Neural cell (in vitro differentiated cells): ENCODE data around the gene TGM1. TPM values are rescaled to one million over a fixed set of nuclear protein-coding genes. Genes with fewer than 3 reads are reported as not detected.

Source experiments
- H2AFZ ChIP-seq: fragments of 200-600, 300-800 bp; sonication (generic), shearing (Covaris generic); 2 replicates; pipeline ENCODE4 v1.6.0; 2014; ENCODE audit warnings: low read depth, mild to moderate bottlenecking, antibody characterized with exemption, low read length, moderate library complexity
- H3F3A ChIP-seq: fragments of 200-600 bp; shearing (Covaris generic); 2 replicates; pipeline ENCODE4 v1.6.1; 2016; ENCODE audit warnings: mild to moderate bottlenecking, moderate library complexity, mixed read lengths, antibody characterized with exemption, low read length; ENCODE audit not compliant: insufficient read depth, poor library complexity, severe bottlenecking
- H3K27ac ChIP-seq: fragments of 200-600, 300-800 bp; sonication (generic), shearing (Covaris generic); 2 replicates; pipeline ENCODE4 v1.5.1; 2014; ENCODE audit warnings: mild to moderate bottlenecking, low read length, moderate library complexity
- H3K27me3 ChIP-seq: fragments of 300-800, 200-600 bp; sonication (generic), shearing (Covaris generic); 2 replicates; pipeline ENCODE4 v1.6.0; 2014; ENCODE audit warnings: mild to moderate bottlenecking, low read depth, low read length, moderate library complexity; ENCODE audit not compliant: insufficient read depth
- H3K36me3 ChIP-seq: fragments of 300-800, 200-600 bp; sonication (generic), shearing (Covaris generic); 2 replicates; pipeline ENCODE4 v1.5.1; 2014; ENCODE audit warnings: mild to moderate bottlenecking, antibody characterized with exemption, low read length, moderate library complexity; ENCODE audit not compliant: insufficient read depth
- H3K4me2 ChIP-seq: fragments of 300-800, 200-600 bp; sonication (generic), shearing (Covaris generic); 2 replicates; pipeline ENCODE4 v1.6.0; 2014; ENCODE audit warnings: mild to moderate bottlenecking, low read length
- H3K4me3 ChIP-seq: fragments of 300-800, 200-600 bp; sonication (generic), shearing (Covaris generic); 2 replicates; pipeline ENCODE4 v1.5.1; 2014; ENCODE audit warnings: mild to moderate bottlenecking, low read length, moderate library complexity
- H3K79me2 ChIP-seq: fragments of 200-600 bp; shearing (Covaris generic); replicated peaks from 2 replicates; pipeline ENCODE4 v1.6.0; 2014; ENCODE audit warnings: mild to moderate bottlenecking, low read length, moderate library complexity; ENCODE audit not compliant: insufficient read depth
- H3K9ac ChIP-seq: fragments of 300-800, 200-600 bp; sonication (generic), shearing (Covaris generic); 2 replicates; pipeline ENCODE4 v1.6.1; 2016; ENCODE audit warnings: mild to moderate bottlenecking, low read length, mixed read lengths
- H3K9me2 ChIP-seq: fragments of 200-600 bp; shearing (Covaris generic); 2 replicates; pipeline ENCODE4 v1.6.1; 2016; ENCODE audit warnings: mild to moderate bottlenecking, low read length, mixed read lengths; ENCODE audit not compliant: insufficient read depth
- H3K9me3 ChIP-seq: fragments of 200-600, 300-800 bp; sonication (generic), shearing (Covaris generic); 2 replicates; pipeline ENCODE4 v1.6.1; 2016; ENCODE audit warnings: mild to moderate bottlenecking, mixed run types, low read length, moderate library complexity, mixed read lengths
- H4K20me1 ChIP-seq: fragments of 200-600 bp; shearing (Covaris generic); 2 replicates; pipeline ENCODE4 v1.6.1; 2016; ENCODE audit warnings: mild to moderate bottlenecking, mixed run types; ENCODE audit not compliant: insufficient read depth
- EP300 ChIP-seq: fragments of 450-650 bp; conservative IDR thresholded peaks from 2 replicates; pipeline ENCODE4 v1.6.1; 2014; ENCODE audit warnings: antibody characterized with exemption, mild to moderate bottlenecking, moderate library complexity; ENCODE audit not compliant: poor library complexity, severe bottlenecking
- EZH2 ChIP-seq: fragments of 200-600, 300-800 bp; shearing (Covaris generic), sonication (generic); IDR thresholded peaks from 2 replicates; pipeline ENCODE4 v1.6.1; 2014; ENCODE audit warnings: antibody characterized with exemption, low read length, borderline replicate concordance, mild to moderate bottlenecking; ENCODE audit not compliant: insufficient read depth, poor library complexity, severe bottlenecking
- MXI1 ChIP-seq: fragments of 450-650 bp; conservative IDR thresholded peaks from 2 replicates; pipeline ENCODE4 v1.6.1; 2014; ENCODE audit warnings: antibody characterized with exemption, mild to moderate bottlenecking; ENCODE audit not compliant: poor library complexity, severe bottlenecking
- POLR2AphosphoS5 ChIP-seq: IDR thresholded peaks from 2 replicates; pipeline ENCODE4 v1.6.1; 2012
- RAD21 ChIP-seq: fragments of 450-650 bp; conservative IDR thresholded peaks from 2 replicates; pipeline ENCODE4 v1.6.1; 2014; ENCODE audit warnings: antibody characterized with exemption, mild to moderate bottlenecking, moderate library complexity
- SMC3 ChIP-seq: fragments of 450-650 bp; conservative IDR thresholded peaks from 2 replicates; pipeline ENCODE4 v1.6.1; 2014; ENCODE audit warnings: antibody characterized with exemption, mild to moderate bottlenecking, moderate library complexity; ENCODE audit not compliant: poor library complexity
- TAF1 ChIP-seq: IDR thresholded peaks from 2 replicates; pipeline ENCODE4 v1.6.1; 2012; ENCODE audit warnings: low read depth
- polyA plus RNA-seq: library from polyadenylated mRNA; depleted of rRNA; stranded (reverse); fragments of >200 nt; gene quantifications from 2 replicates; pipeline ENCODE4 v1.2.3, GENCODE V29; 2014
- TF ChIP-seq, protein P1 (sequence below): IDR thresholded peaks from 2 replicates; pipeline ENCODE4 v1.6.1; 2012; ENCODE audit warnings: borderline replicate concordance
- TF ChIP-seq, protein P2 (sequence below): fragments of 450-650 bp; IDR thresholded peaks from 2 replicates; pipeline ENCODE4 v1.5.1; 2014; ENCODE audit warnings: antibody characterized with exemption, mild to moderate bottlenecking, moderate library complexity; ENCODE audit not compliant: poor library complexity, severe bottlenecking

The TGM1 gene
- polyA plus RNA-seq, 1 donor from 2014 or later = 3.6 TPM

DNA sequence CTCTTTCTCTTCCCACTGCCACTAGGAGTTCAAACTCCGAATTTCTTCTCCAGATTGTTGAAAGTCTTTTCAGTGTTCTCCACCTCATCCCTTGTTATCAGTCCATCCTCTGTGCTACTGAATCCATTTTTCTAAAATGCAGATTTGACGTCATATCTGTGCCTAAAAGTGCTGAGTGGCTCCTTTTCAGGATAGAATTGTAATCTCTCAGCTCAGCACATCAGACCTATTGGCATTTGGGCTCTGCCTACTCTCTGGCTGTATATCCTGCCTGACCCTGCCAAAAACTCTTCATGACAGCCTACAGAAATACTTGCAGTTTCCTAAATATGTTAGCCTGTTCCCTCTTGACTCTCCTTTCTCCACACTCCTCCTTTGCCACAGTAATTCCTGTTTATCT lies 9.5 kb upstream of the TGM1 start (continued):
- TF ChIP-seq POLR2AphosphoS5 = no peak
- no peak for TF ChIP-seq MXI1
- no peak for TF ChIP-seq EP300

DNA sequence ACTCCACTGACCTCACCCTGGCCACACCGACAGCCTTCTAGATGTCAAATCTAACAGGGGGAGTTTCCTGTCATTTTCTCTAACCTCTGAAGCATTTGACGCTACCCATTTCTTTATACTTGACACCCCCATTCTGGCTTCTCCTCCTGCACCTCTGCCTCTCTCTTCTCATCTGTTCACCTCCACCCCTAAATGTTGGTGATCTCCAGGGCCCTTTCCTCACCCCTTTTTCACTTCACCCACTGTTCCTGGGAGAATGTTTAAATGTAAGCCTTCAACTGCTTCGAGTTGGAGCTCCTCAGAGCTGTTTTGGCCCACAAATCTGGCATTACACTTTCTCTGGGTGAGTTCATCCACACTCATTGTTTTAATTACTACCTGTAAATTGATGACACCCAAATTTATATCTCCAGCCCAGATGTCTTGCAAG lies 8.9 kb upstream of the TGM1 start:
- H3K9me3 ChIP-seq = no peaks in the 10 kb centered on the region
- no peaks in the 10 kb centered on the region for H3F3A ChIP-seq
- no peaks in the 10 kb centered on the region for H3K9me2 ChIP-seq
- peak overlapping the region; percentile 86 for H3K9ac ChIP-seq
- H4K20me1 ChIP-seq = no peaks in the 10 kb centered on the region
- peak overlapping the region; percentile 53 for H3K4me2 ChIP-seq
- peak overlapping the region; percentile 88 for H2AFZ ChIP-seq
- H3K36me3 ChIP-seq = no peaks in the 10 kb centered on the region
- peak overlapping the region; percentile 88 for H3K4me3 ChIP-seq
- H3K79me2 ChIP-seq = no peaks in the 10 kb centered on the region
- TF ChIP-seq, protein P1, sequence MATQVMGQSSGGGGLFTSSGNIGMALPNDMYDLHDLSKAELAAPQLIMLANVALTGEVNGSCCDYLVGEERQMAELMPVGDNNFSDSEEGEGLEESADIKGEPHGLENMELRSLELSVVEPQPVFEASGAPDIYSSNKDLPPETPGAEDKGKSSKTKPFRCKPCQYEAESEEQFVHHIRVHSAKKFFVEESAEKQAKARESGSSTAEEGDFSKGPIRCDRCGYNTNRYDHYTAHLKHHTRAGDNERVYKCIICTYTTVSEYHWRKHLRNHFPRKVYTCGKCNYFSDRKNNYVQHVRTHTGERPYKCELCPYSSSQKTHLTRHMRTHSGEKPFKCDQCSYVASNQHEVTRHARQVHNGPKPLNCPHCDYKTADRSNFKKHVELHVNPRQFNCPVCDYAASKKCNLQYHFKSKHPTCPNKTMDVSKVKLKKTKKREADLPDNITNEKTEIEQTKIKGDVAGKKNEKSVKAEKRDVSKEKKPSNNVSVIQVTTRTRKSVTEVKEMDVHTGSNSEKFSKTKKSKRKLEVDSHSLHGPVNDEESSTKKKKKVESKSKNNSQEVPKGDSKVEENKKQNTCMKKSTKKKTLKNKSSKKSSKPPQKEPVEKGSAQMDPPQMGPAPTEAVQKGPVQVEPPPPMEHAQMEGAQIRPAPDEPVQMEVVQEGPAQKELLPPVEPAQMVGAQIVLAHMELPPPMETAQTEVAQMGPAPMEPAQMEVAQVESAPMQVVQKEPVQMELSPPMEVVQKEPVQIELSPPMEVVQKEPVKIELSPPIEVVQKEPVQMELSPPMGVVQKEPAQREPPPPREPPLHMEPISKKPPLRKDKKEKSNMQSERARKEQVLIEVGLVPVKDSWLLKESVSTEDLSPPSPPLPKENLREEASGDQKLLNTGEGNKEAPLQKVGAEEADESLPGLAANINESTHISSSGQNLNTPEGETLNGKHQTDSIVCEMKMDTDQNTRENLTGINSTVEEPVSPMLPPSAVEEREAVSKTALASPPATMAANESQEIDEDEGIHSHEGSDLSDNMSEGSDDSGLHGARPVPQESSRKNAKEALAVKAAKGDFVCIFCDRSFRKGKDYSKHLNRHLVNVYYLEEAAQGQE = no peak
- TF ChIP-seq RAD21 (no peak), TAF1 (no peak), POLR2AphosphoS5 (no peak), MXI1 (no peak), SMC3 (no peak), EZH2 (no peak), EP300 (no peak)
- TF ChIP-seq, protein P2, sequence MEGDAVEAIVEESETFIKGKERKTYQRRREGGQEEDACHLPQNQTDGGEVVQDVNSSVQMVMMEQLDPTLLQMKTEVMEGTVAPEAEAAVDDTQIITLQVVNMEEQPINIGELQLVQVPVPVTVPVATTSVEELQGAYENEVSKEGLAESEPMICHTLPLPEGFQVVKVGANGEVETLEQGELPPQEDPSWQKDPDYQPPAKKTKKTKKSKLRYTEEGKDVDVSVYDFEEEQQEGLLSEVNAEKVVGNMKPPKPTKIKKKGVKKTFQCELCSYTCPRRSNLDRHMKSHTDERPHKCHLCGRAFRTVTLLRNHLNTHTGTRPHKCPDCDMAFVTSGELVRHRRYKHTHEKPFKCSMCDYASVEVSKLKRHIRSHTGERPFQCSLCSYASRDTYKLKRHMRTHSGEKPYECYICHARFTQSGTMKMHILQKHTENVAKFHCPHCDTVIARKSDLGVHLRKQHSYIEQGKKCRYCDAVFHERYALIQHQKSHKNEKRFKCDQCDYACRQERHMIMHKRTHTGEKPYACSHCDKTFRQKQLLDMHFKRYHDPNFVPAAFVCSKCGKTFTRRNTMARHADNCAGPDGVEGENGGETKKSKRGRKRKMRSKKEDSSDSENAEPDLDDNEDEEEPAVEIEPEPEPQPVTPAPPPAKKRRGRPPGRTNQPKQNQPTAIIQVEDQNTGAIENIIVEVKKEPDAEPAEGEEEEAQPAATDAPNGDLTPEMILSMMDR = no peak
- H3K27ac ChIP-seq = peak overlapping the region; percentile 34
- no peaks in the 10 kb centered on the region for H3K27me3 ChIP-seq

DNA sequence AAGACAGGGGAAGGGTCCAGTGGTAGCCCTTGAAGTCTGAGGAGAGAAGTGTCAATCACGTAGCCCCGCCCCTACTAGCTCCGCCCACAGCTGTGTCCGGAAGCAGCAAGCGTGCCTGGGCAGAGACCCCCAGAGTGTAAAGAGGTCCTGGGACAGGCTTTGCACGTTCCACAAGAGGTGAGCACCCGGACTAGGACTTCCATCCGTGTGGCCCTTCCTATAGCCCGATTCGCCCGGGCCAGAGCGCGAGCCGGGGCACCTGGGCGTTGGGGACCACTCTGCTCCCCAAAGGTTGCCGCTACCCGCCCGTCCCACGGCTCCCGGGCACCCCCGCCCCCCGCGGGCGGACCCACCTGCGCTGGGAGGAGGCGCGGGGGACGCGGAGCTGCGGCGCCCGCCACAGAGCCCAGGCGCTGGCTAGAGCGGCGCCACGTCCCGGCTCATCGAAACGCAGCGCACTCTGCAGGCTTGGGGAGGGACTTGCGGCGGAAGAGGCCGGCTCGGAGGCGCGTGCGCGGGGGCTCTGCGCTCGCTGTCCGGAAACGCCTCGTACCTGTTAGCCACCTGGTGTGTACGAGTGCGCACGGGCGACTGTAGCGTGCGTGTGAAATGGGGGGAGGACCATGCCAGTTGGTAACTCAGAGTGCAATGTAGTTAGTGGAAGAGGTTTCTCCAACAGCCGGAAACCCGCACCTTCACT lies 8.3 kb upstream of the TGM1 start, which contains the start of gene RABGGTA:
RABGGTA (minus strand) TSS at position 464 of the 700 bp plus-strand sequence. CDS start 482 bp downstream, outside the sequence.
- peak; percentile 86 for TF ChIP-seq MXI1
- TF ChIP-seq EZH2 = no peak
- TF ChIP-seq, protein P2 = peak; percentile 98
- peak; percentile 54 for TF ChIP-seq EP300
- TF ChIP-seq, protein P1 = no peak
- no peak for TF ChIP-seq SMC3
- peak; percentile 46 for TF ChIP-seq POLR2AphosphoS5
- TF ChIP-seq TAF1 = no peak
- TF ChIP-seq RAD21 = peak; percentile 43

More for the DNA sequence above, 8.3 kb upstream of the TGM1 start, which contains the start of gene RABGGTA:
- Histone ChIP-seq H3K36me3 (no peaks in the 10 kb centered on the region), H3K79me2 (no peaks in the 10 kb centered on the region), H2AFZ (peak within 1 kb of the TSS; percentile 88), H3K27ac (peak within 1 kb of the TSS; percentile 83), H3K4me3 (peak within 1 kb of the TSS; percentile 88), H3K9ac (peak within 1 kb of the TSS; percentile 86), H4K20me1 (no peaks in the 10 kb centered on the region), H3K4me2 (peak within 1 kb of the TSS; percentile 55), H3K27me3 (no peaks in the 10 kb centered on the region), H3K9me2 (no peaks in the 10 kb centered on the region), H3K9me3 (no peaks in the 10 kb centered on the region), H3F3A (no peaks in the 10 kb centered on the region)
